ENCODE measurements around the gene COX7A1. TPM values are rescaled to one million over a fixed set of nuclear protein-coding genes. Genes with fewer than 3 reads are reported as not detected.

Gene COX7A1
- total RNA-seq, 1 experiment from 2014 or later: not detected

DNA sequence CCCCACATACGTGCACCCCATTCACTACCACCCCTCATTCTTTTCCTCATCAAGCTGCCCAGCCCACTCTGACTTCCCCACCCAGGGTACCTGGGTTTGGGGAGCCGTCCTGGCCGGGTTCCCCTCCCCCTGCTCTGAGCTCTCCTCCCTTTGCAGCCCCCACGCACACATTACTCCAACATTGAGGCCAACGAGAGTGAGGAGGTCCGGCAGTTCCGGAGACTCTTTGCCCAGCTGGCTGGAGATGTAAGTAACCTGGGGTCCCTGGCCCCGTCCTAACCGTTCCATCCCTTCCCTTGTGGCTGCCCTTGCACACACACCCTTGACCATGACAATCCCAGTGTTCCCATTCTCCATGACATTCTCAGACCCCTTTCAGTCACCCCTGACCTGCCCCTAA lies 9.8 kb downstream of the COX7A1 start:
- H3K4me1 Mint-ChIP-seq (ENCODE audit: low read depth, unreplicated experiment): peaks cover 11% of the 10 kb centered on the region
- TF ChIP-seq, protein P1, sequence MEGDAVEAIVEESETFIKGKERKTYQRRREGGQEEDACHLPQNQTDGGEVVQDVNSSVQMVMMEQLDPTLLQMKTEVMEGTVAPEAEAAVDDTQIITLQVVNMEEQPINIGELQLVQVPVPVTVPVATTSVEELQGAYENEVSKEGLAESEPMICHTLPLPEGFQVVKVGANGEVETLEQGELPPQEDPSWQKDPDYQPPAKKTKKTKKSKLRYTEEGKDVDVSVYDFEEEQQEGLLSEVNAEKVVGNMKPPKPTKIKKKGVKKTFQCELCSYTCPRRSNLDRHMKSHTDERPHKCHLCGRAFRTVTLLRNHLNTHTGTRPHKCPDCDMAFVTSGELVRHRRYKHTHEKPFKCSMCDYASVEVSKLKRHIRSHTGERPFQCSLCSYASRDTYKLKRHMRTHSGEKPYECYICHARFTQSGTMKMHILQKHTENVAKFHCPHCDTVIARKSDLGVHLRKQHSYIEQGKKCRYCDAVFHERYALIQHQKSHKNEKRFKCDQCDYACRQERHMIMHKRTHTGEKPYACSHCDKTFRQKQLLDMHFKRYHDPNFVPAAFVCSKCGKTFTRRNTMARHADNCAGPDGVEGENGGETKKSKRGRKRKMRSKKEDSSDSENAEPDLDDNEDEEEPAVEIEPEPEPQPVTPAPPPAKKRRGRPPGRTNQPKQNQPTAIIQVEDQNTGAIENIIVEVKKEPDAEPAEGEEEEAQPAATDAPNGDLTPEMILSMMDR (IDR thresholded peaks at IDR 0.05; ENCODE audit: insufficient read depth in 1 of 2, low read depth in 1 of 2, low read length in 1 of 2, severe bottlenecking in 1 of 2, unreplicated experiment in 1 of 2): no peak
- no TSS peak for BruUV-seq (replicated peaks)
- peaks cover 9% of the 10 kb centered on the region for H3K9me3 Mint-ChIP-seq (ENCODE audit: unreplicated experiment)
- intact Hi-C loops (cut with micrococcal nuclease; ENCODE audit: unreplicated experiment): no loop called here
- Histone ChIP-seq H3K27me3 (replicated peaks; ENCODE audit: control insufficient read depth, insufficient read depth, low read length) (no peaks in the 10 kb centered on the region), H3K4me1 (peaks cover 7% of the 10 kb centered on the region), H3K36me3 (ENCODE audit: control insufficient read depth, insufficient read depth, low read length) (peaks cover 8% of the 10 kb centered on the region), H3K4me3 (ENCODE audit: low read depth, low read length) (no peak overlapping the region), H3K9me3 (no peaks in the 10 kb centered on the region; the same call in 1 of the 2 replicates)
- ChIA-PET POLR2A (no interaction called here), CTCF (no interaction called here)
- DNase-seq: no peak
- no peaks in the 10 kb centered on the region for H3K27me3 Mint-ChIP-seq (ENCODE audit: insufficient read depth, unreplicated experiment)
- H3K4me3 Mint-ChIP-seq (ENCODE audit: unreplicated experiment): peak overlapping the region; percentile 53
- H3K36me3 Mint-ChIP-seq (ENCODE audit: insufficient read depth, unreplicated experiment): peaks cover 62% of the 10 kb centered on the region
- H3K27ac Mint-ChIP-seq (ENCODE audit: unreplicated experiment): no peak overlapping the region

DNA sequence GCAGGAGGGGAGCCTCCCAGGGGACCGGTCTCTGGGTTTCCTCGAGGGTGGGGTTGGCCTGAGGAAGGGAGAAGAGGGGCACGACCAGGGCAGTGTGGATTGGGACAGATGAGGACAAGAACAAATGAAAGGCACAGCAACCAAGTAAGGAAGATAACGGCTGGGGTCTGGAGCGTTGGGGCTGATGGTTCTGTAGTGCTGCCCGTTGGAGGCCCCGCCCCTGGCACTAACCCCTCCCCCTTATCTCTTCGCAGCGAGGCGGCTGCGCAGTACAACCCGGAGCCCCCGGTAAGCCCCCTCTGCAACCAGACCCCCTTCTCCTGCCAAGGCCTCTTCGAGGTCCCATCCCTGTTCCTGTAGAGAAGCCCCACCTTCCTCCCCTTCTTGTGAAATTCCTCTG lies 10.2 kb downstream of the COX7A1 start:
- H3K4me1 ChIP-seq: peaks cover 7% of the 10 kb centered on the region
- no TSS peak for BruUV-seq (replicated peaks)
- DNase-seq: no peak
- intact Hi-C loops (cut with micrococcal nuclease; ENCODE audit: unreplicated experiment): no loop called here
- POLR2A ChIA-PET: no interaction called here
- TF ChIP-seq, protein P1 (IDR thresholded peaks at IDR 0.05; ENCODE audit: insufficient read depth in 1 of 2, low read depth in 1 of 2, low read length in 1 of 2, severe bottlenecking in 1 of 2, unreplicated experiment in 1 of 2): no peak
- Mint-ChIP-seq H3K36me3 (ENCODE audit: insufficient read depth, unreplicated experiment) (peaks cover 57% of the 10 kb centered on the region), H3K9me3 (ENCODE audit: unreplicated experiment) (peaks cover 9% of the 10 kb centered on the region), H3K27ac (ENCODE audit: unreplicated experiment) (no peak overlapping the region), H3K4me3 (ENCODE audit: unreplicated experiment) (peak overlapping the region; percentile 93), H3K27me3 (ENCODE audit: insufficient read depth, unreplicated experiment) (no peaks in the 10 kb centered on the region), H3K4me1 (ENCODE audit: low read depth, unreplicated experiment) (peaks cover 12% of the 10 kb centered on the region)
- H3K36me3 ChIP-seq (ENCODE audit: control insufficient read depth, insufficient read depth, low read length): peaks cover 8% of the 10 kb centered on the region
- no peak overlapping the region for H3K4me3 ChIP-seq (ENCODE audit: low read depth, low read length)
- no peaks in the 10 kb centered on the region; the same call in 1 of the 2 replicates for H3K9me3 ChIP-seq
- CTCF ChIA-PET: no interaction called here
- no peaks in the 10 kb centered on the region for H3K27me3 ChIP-seq (replicated peaks; ENCODE audit: control insufficient read depth, insufficient read depth, low read length)

DNA sequence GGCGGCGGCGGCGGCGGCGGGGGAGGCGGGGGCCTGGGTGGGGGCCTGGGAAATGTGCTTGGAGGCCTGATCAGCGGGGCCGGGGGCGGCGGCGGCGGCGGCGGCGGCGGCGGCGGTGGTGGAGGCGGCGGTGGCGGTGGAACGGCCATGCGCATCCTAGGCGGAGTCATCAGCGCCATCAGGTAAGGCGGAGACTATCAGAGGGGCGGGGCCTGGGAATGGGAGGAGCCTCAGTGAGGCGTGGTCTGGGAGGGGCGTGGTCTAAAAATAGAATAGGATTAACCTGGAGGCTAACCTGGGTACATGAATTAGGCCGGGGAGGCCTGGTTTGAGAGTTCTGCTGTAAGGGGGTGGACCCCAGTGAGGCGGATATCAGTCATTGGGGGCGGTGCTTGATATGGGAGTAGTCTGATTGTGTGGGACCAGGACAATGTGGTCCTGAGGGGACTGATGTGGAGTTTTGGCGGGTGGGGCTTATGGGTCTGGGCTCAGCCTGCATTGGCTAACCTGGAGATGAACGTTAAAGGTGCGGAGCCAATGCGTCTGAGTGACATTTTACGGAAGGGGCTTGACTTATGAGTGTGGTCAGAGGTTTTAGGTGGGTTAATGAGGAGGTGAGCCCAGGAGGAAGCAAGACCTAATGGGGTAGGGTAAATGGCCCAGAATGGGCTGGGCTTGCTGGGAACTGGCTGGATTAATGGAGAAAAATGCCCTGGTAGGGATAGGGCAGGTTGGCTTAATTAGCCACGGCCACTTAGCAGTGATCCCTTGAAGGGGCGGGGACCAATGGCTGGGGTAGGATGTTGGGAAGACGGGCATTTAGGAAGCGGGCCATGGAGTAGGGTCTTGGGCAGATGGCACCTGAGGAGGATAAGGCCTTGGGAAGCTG lies 11.0 kb downstream of the COX7A1 start:
- peak overlapping the region; percentile 91 for H3K27ac Mint-ChIP-seq (ENCODE audit: unreplicated experiment)
- Histone ChIP-seq H3K9me3 (no peaks in the 10 kb centered on the region; the same call in 1 of the 2 replicates), H3K36me3 (ENCODE audit: control insufficient read depth, insufficient read depth, low read length) (peaks cover 7% of the 10 kb centered on the region), H3K4me1 (peaks cover 7% of the 10 kb centered on the region), H3K4me3 (ENCODE audit: low read depth, low read length) (peak overlapping the region; percentile 70), H3K27me3 (replicated peaks; ENCODE audit: control insufficient read depth, insufficient read depth, low read length) (no peaks in the 10 kb centered on the region)
- peaks cover 49% of the 10 kb centered on the region for H3K36me3 Mint-ChIP-seq (ENCODE audit: insufficient read depth, unreplicated experiment)
- no TSS peak for BruUV-seq (replicated peaks)
- peaks cover 20% of the 10 kb centered on the region for H3K4me1 Mint-ChIP-seq (ENCODE audit: low read depth, unreplicated experiment)
- peaks cover 9% of the 10 kb centered on the region for H3K9me3 Mint-ChIP-seq (ENCODE audit: unreplicated experiment)
- H3K27me3 Mint-ChIP-seq (ENCODE audit: insufficient read depth, unreplicated experiment): no peaks in the 10 kb centered on the region
- POLR2A ChIA-PET: interaction anchor here (0.6 to 2.0 kb wide), 2 partner anchors 13 to 74 kb away, joined by 6 to 10 read pairs; no protein-coding TSS in a partner anchor
- H3K4me3 Mint-ChIP-seq (ENCODE audit: unreplicated experiment): peak overlapping the region; percentile 93
- intact Hi-C loops (cut with micrococcal nuclease; ENCODE audit: unreplicated experiment): no loop called here
- DNase-seq: peak; percentile 90 to 91
- CTCF ChIA-PET: no interaction called here
- TF ChIP-seq, protein P1 (IDR thresholded peaks at IDR 0.05; ENCODE audit: insufficient read depth in 1 of 2, low read depth in 1 of 2, low read length in 1 of 2, severe bottlenecking in 1 of 2, unreplicated experiment in 1 of 2): no peak

Data from Caco-2 (cell line).